ENCODE results near the gene TBC1D22A. TPM values are rescaled to one million over a fixed set of nuclear protein-coding genes. Genes with fewer than 3 reads are reported as not detected.

Gene TBC1D22A
- total and polyA plus RNA-seq, 2 donors (not counting 3 experiments of a cell fraction or from before 2014, with no cell fraction given), result 26.1 to 32.4 TPM

- Histone ChIP-seq H3K27ac (ENCODE audit: insufficient read depth, low read depth, low read length) (no peak overlapping the region), H4K20me1 (replicated peaks; ENCODE audit: control insufficient read depth, extremely low read depth, insufficient read depth, low read length) (no peaks in the 10 kb centered on the region), H3K27me3 (ENCODE audit: control insufficient read depth in 2 of 2, insufficient read depth in 2 of 2, low read length in 2 of 2) (no peaks in the 10 kb centered on the region), H3K9me1 (replicated peaks; ENCODE audit: control insufficient read depth, extremely low read depth, insufficient read depth, low read length) (no peaks in the 10 kb centered on the region), H3K79me2 (ENCODE audit: control insufficient read depth, insufficient read depth, low read length) (no peaks in the 10 kb centered on the region), H2AFZ (ENCODE audit: low read depth, low read length) (no peak overlapping the region), H3K4me1 (ENCODE audit: control insufficient read depth, extremely low read depth, insufficient read depth, low read length) (no peaks in the 10 kb centered on the region), H3K9me3 (replicated peaks; ENCODE audit: control insufficient read depth, insufficient read depth, low read length) (no peaks in the 10 kb centered on the region), H3K4me3 (replicated peaks in 1 of 3; ENCODE audit: insufficient read depth in 1 of 3, low read depth in 1 of 3, low read length in 3 of 3) (no peak overlapping the region), H3K36me3 (ENCODE audit: control insufficient read depth in 2 of 2, extremely low read depth in 1 of 2, insufficient read depth in 2 of 2, low read length in 2 of 2) (no peaks in the 10 kb centered on the region), H3K4me2 (ENCODE audit: insufficient read depth, low read length) (no peak overlapping the region), H3K9ac (replicated peaks; ENCODE audit: extremely low read depth, insufficient read depth, low read length) (no peak overlapping the region)
- no peak for TF ChIP-seq CTCF (IDR thresholded peaks at IDR 0.05; ENCODE audit: extremely low read depth in 1 of 2, insufficient read depth in 1 of 2, low read depth in 1 of 2, low read length in 2 of 2)
- TF ChIP-seq MYC (IDR thresholded peaks at IDR 0.05; ENCODE audit: low read depth, low read length), result no peak
- no peak for TF ChIP-seq GATA2 (IDR thresholded peaks at IDR 0.05; ENCODE audit: insufficient read depth, insufficient read length, low read depth, low read length)
- no peak for TF ChIP-seq POLR2A (IDR thresholded peaks at IDR 0.05; ENCODE audit: low read depth, low read length)
- TF ChIP-seq MAX (IDR thresholded peaks at IDR 0.05; ENCODE audit: insufficient read depth, insufficient read length), result no peak
- TF ChIP-seq JUN (IDR thresholded peaks at IDR 0.05; ENCODE audit: borderline replicate concordance, insufficient read depth, insufficient read length, low read depth), result no peak
- TF ChIP-seq EZH2 (IDR thresholded peaks at IDR 0.05; ENCODE audit: borderline replicate concordance, low read depth, low read length, severe bottlenecking), result no peak
- no peak for TF ChIP-seq FOS (IDR thresholded peaks at IDR 0.05; ENCODE audit: borderline replicate concordance, insufficient read depth, low read length)
- no peak for TF ChIP-seq POLR2AphosphoS5 (IDR thresholded peaks at IDR 0.05; ENCODE audit: insufficient read depth, low read depth, low read length)
- dilution Hi-C loops (cut with MboI; ENCODE audit: extremely low pct_ligation_motif_present, low sequenced_read_pairs) (no loop called here), intact Hi-C loops (cut with micrococcal nuclease) (no loop called here)
- no peak for FAIRE-seq
- CTCF ChIA-PET, result no interaction called here
- DNase-seq (ENCODE audit: low read depth, low spot score), result no peak
- POLR2A ChIA-PET, result no interaction called here
- BruUV-seq (replicated peaks), result no TSS peak
Measured at GRCh38 chr22:46908641-46909107, 146.2 kb downstream of the TBC1D22A start.
